Inflammatory macrophage treated with lipopolysaccharide for 4 hours (primary cell): Measurements from ENCODE around the gene ANP32D.
A peak's percentile ranks its signal among the peaks of the same experiment; 100 is the strongest.
"Not testable (repeated sequence)": the region's sequence is repeated elsewhere in the genome, so short reads cannot be mapped to it uniquely, and the experiment has no call there.

Experiments used
- DNase-seq: peaks from one replicate; pipeline ENCODE4 v3.0.0-alpha.2; 2020

Gene ANP32D

DNA sequence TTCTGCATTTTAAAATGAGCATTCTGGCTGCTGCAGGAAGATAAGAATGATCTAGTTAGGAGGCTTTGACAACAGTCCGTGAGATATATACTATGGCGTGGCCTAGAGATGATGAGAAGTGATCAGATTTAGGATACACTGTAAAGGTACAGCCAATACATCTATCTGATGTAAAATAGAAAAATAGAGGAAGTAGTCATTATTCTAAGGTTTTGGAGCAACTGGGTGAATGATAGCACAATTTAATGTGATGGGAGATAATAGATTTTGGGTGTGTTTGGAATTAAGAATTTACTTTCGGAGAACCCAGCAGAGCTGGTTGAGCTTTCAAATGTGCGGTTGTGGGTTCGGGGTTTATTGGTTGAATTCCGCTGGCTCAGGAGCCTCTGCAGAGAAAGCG is at the start of gene ANP32D:
TSS of gene ANP32D (plus strand) at position 301 of the 400 bp plus-strand sequence. CDS start 106 bp downstream, outside the sequence.
- DNase-seq, result no peak

DNA sequence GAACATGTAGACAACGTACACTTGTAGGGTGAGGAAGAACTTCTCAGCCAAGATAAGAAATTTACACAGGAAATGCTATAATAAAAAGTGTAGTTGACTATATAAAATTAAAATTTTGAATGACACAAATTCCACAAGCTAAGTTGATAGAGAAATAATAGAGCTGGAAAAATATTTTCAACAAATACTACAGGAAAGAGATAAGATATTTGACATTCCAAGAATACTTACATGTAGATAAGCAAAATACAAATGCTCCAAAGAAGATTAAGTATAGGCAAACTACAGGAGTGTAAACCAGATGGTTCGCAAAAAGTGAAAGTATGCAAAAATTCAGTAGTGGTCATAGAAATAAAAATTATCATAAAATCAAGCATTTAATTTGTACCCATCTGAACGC is 49.2 kb upstream of the ANP32D start:
- no peak for DNase-seq

DNA sequence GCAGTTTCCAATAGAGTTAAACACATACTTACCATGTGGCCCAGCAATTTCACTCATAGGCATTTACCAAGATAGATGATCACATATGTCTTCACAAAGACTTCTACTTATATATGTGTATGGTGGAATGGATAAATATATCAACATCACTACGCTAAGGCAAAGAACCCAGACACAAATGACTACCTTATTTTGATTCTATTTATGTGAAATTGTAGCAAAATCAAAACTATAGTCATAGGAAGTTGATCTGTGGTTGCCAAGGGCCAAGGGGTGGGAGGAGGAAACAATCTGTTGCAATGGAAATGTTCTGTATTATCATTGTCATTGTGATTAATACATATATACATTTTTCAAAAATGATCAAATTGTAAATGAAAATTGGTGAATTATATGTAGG is 47.7 kb upstream of the ANP32D start:
- DNase-seq, result no peak

DNA sequence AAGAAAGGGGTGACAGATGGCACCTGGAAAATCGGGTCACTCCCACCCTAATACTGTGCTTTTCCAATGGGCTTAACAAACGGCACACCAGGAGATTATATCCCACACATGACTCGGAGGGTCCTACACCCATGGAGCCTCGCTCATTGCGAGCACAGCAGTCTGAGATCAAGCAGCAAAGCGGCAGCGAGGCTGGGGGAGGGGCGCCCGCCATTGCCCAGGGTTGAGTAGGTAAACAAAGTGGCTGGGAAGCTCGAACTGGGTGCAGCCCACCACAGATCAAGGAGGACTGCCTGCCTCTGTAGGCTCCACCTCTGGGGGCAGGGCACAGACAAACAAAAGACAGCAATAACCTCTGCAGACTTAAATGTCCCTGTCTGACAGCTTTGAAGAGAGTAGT is 38.3 kb upstream of the ANP32D start:
- DNase-seq, result not testable (repeated sequence)

DNA sequence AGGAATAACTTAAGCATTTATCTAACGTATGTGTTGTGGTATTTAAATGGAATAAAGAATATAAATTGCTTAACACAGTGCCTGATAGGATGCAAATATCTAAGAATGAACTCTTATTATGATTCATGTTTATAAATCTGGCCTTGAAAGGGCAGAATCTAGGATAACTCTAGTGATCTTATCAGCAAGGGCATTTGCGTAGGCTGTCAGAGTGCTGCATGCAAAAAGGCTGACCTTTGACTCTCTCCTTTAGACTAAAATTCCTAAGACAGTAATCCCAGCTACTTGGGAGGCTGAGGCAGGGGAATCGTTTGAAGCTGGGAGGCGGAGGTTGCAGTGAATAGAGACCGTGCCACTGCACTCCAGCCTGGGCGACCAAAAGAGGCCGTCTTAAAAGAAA is 31.3 kb upstream of the ANP32D start:
- no peak for DNase-seq

DNA sequence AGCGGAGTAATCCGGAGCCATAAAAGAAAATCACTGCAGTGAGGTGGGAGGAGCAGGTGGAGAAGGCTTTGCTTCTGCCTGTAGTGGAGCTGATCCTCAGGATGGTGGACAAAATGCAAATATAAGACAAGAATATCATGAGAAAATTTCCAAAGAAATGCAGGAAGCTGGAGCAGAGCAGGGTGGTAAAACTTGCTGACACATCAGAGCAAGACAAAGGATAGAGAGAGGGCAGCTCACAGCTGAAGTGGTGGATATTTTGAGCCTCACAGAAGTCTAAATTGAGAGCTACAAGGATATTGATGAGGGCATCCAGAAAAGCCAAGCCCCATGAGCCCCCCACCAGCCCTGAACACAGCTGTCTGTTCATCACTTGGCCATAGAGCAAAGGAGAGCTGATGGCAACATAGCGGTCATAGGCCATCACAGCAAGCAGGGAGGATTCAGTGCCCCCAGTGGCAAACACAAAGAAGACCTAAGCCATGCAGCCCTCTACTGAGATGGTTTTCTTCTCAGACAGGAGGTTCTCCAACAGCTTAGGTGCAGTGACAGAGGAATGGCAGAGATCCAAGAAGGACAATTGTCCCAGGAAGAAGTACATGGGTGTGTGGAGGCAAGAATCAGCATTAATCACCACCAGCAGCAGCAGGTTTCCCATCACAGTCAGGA is 30.0 kb upstream of the ANP32D start:
- DNase-seq, result no peak

DNA sequence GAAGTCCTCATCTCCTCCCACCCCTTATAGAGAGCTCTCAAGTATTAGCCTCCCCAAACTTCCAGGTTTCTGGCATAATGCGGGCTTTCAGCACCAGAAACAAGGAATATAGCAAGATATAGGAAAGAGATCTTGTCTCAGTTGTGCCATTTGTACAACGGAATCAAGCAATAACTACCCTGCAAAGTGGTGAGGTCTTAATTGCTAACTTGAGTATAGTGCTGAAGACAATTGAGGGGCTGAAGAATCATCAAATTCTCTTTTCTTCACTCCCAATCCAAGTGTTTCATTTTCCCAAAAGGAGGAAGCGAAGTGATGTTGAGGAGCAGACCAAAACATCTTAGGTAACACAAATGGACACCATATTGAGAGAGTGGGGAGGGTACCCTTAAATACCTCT is 26.8 kb upstream of the ANP32D start:
- no peak for DNase-seq

DNA sequence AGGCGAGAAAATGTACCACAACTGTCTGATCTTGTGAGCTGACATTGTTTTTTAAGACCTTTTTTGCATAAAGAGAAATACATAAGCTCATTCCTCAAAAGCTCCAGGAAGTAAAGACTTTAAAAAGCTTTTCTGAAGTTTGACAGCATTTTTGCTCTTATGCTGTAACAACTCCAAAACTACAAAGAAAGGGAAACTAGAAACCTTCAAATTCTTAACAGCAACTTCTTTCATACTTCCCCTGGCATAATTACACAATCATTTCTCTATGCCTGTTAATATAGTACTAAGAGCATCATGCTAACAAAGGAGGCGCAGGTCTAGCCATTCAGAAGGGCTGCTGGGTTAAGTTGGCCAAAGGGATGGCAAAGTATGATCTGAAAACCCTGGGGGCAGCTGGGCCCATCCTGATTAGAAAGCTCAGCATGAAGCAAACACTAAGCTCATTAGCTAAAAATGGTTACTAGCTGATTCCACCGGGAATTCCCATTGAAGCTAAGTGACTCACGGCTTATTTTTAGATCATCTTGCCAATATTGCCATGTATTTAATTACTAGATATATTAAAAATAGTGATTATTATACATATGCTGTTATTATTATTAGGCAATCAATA is 26.1 kb upstream of the ANP32D start:
- DNase-seq, result peak; percentile 63

DNA sequence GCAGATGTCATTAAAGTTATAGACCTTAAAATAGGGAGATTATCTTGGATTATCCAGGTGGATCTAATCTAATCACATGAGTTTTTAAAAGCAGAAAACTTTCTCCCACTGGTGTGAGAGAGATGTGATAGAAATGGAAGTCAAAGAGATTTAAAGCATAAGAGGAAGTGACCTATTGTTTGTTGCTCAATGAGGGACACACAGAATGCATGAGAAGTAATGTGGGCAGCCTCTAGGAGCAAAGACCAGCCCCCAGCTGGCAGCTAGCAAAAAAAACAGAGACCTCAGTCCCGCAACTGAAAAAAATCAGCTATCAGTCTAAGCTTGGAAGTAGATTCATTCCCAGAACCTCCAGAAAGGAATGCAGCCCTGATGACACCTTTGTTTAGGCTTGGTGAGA is 24.6 kb upstream of the ANP32D start:
- peak; percentile 45 for DNase-seq

DNA sequence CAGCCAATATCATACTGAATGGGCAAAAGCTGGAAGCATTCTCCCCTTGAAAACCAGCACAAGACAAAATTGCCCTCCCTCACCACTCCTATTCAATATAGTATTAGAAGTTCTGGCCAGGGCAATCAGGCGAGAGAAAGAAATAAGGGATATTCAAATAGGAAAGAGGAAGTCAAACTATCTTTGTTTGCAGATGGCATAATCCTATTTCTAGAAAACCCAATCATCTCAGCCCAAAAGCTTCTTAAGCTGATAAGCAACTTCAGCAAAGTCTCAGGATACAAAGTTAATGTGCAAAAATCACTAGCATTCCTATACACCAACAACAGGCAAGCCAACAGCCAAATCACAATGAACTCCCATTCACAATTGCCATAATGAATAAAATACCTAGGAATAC is 21.0 kb upstream of the ANP32D start:
- no peak for DNase-seq

DNA sequence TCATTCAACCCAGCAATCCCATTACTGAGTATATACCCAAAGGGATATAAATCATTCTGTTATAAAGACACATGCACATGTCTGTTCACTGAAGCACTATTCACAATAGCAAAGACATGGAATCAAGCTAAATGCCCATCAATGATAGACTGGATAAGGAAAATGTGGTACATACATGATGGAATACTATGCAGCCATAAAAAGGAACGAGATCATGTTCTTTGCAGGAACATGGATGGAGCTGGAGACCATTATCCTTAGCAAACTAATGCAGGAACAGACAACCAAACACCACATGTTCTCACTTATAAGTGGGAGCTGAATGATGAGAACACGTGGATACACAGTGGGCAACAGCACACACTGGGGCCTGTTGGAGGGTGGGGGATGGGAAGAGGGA is 19.4 kb upstream of the ANP32D start:
- not testable (repeated sequence) for DNase-seq

DNA sequence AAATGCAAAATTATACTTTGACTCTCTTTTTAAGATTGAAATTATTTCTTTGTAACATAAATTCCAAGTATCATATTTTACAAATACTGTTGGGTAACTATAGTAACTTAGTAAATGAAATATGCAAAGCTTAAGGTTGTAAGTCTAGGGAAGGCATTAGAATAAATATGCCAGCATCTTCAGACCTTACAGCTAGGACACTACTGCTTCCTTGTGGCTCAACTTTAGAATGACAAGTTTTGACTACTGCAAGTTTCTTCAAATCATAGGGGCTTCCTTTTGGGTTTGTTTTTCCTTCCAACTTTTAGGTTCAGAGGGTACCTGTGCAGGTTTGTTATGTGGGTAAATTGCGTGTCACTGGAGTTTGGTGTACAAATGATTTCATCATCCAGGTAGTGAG is 17.7 kb upstream of the ANP32D start:
- DNase-seq, result peak; percentile 44

DNA sequence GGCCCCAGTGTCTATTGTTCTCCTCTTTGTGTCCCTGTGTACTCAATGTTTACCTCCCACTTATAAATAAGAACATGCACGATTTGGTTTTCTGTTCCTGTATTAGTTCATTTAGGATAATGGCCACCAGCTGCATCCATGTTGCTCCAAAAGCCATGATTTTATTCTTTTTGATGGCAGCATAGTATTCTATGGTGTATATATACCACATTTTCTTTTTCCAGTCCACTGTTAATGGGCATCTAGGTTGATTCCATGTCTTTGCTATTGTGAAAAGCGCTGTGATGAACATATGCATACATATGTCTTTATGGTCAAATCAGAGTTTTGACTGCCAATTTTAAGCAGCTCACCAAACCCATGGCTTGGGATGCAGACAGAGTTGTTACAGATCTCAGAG is 17.2 kb upstream of the ANP32D start:
- DNase-seq, result no peak

DNA sequence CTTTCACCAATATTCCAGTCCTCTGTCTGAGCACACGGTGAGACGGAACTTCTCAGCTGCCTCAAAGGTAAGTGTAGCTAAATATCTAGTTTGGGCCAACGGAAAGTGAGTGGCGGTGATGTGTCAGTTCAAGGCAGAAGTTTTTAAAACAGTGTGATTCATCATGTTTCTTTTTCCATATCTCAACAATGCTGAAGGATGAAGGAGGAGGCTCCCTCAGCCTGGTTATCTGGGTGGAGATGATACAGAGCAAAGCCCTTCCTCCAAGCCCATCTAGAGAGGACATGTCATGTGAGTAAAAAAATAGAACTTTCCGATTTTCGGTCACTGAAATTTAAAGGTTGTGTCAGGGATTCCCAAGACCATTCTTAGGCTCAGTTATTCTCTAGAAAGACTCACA is 13.1 kb upstream of the ANP32D start:
- DNase-seq, result no peak

DNA sequence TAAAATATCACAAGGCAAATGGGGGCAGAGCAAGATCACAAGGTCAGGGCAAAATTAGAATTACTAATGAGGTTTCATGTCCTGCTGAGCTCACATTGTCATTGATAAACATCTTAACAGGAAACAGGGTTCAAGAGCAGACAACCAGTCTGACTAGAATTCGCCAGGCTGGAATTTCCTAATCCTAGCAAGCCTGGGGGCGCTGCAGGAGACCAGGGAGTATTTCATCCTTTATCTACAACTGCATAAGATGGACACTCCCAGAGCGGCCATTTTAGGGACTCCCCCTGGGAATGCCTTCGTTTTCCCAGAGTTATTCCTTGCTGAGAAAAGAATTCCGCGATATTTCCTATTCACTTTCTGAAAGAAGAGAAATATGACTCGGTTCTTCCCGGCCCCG is 3.3 kb upstream of the ANP32D start:
- not testable (repeated sequence) for DNase-seq

DNA sequence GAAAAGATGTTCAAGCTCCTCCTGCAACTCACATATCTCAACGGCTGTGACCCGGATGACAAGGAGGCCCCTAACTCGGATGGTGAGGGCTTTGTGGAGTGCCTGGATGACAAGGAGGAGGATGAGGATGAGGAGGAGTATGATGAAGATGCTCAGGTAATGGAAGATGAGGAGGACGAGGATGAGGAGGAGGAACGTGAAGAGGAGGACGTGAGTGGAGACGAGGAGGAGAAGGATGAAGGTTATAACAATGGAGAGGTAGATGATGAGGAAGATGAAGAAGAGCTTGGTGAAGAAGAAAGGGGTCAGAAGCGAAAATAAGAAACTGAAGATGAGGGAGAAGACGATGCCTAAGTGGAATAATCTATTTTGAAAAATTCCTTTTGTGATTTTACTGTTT is 702 bp downstream of the ANP32D start:
- DNase-seq, result no peak

DNA sequence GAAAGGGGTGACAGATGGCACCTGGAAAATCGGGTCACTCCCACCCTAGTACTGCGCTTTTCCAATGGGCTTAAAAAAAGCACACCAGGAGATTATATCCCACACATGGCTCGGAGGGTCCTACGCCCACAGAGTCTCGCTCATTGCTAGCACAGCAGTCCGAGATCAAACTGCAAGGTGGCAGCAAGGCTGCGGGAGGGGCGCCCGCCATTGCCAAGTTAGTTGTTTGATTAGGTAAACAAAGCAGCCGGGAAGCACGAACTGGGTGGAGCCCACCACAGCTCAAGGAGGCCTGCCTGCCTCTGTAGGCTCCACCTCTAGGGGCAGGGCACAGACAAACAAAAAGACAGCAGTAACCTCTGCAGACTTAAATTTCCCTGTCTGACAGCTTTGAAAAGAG is 2.1 kb downstream of the ANP32D start:
- DNase-seq, result not testable (repeated sequence)

DNA sequence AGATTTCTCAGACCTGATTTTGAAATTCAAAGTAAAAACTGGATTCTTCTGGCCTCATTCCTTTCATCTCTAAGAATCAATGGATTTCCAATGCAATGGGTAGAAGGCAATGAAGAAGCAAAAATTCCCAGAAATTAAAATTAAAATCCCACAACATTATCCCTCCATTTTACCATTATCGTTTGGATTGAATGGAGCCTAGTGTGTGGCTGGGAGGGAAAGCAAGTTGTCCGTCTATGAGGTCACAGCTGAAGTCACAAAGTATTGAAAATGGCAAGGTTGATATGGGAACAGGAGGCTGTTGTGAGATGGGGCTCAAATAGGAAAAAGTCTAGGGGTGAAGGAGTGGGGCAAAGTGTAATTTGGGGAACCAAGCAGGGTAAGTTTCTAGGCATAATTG is 9.8 kb downstream of the ANP32D start, which contains the start of gene C12orf54:
TSS of gene C12orf54 (plus strand) at position 301 of the 400 bp plus-strand sequence. CDS start 799 bp downstream, outside the sequence.
- DNase-seq, result no peak

DNA sequence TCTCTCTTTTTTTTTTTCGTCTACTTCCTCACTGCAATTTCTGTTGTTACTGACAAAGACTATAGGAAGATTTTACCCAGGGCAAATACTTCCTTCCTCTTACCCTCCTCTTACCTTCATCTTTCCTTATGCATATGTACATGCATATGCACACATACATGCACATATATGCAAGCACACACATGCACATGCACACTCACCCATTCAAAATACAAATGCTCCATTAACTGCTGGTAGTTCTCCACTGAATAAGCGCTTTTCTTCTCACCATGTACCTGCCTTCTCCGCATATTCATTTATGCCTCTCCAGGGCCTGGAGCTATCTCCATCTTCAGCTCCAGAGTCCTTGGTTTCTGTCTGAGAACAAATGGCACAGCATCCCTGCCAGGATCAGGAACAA is 10.6 kb downstream of the ANP32D start:
- no peak for DNase-seq

DNA sequence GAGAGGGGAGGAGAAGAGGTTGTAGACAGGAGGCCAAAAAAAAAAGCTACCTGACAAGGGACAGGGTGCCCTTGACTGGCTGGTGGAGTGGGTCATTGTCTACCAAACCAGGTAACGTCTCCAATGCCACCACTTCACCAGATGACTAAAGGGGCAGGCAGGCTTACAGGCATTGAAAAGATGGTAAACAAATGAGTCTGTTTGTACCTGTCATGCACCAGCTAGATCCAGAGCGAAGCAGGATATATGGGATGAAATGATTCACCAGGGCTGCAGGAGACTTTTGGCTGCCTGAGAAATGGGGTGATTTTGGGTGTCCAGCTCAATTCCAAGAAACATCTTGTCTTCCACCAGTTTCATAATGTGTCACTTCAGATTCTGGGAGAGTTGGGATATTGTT is 13.9 kb downstream of the ANP32D start:
- no peak for DNase-seq

DNA sequence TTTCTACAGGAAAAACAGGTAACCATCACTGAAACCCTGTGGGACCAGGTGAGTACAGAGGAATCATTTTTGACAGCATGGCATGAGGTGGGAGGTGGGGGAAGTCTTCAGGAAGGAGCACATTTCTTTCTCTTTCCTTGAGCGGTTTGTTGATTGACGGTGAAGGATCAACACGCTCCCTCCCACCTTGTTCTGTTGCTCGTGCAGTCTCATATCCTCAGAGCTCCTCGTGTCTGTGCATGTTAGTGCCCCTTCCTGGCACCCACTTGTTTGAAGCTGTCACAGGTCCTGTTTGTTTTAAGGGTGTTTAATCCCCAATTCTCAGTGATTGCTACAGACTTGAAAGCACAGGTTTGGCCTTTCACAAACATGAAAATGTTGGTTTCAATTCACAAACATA is 14.3 kb downstream of the ANP32D start:
- no peak for DNase-seq

DNA sequence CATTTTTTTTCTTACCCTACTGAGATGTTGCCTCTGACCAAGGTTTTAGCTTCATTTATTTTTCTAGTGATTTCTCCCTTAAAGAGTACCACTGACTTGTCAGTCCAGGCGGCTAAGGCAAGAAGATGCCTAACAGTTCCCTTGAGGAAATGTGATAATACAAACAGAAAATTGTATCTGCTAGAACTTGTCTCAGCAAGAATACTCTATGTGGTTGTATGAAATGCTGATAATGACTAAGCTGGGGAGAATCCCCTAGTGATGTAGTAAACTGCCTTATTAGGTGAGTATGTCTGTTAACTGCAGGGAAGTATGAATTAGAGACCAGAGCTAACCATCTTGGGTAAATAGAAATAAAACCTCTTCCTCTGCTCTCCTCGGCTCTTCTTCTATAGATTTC is 16.7 kb downstream of the ANP32D start:
- no peak for DNase-seq

DNA sequence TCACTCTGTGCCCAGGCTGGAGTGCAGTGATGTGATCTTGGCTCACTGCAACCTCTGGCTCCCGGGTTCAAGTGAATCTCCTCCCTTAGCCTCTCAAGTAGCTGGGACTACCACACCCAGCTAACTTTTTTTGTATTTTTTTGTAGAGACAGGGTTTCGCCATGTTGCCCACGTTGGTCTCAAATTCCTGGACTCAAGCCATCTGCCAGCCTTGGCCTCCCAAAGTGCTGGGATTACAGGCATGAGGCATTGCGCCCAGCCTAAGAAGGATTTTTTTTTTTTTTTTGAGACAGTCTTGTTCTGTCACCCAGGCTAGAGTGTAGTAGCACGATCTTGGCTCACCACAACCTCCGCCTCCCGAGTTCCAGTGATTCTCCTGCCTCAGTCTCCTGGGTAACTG is 17.1 kb downstream of the ANP32D start:
- DNase-seq, result not testable (repeated sequence)

DNA sequence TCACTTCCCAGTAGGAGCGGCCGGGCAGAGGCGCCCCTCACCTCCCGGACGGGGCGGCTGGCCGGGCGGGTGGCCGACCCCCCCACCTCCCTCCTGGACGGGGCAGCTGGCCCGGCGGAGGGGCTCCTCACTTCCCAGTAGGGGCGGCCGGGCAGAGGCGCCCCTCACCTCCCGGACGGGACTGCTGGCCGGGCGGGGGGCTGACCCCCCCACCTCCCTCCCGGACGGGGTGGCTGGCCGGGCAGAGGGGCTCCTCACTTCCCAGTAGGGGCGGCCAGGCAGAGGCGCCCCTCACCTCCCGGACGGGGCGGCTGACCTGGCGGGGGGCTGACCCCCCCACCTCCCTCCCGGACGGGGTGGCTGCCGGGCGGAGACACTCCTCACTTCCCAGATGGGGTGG is 27.9 kb downstream of the ANP32D start:
- DNase-seq, result not testable (repeated sequence)

DNA sequence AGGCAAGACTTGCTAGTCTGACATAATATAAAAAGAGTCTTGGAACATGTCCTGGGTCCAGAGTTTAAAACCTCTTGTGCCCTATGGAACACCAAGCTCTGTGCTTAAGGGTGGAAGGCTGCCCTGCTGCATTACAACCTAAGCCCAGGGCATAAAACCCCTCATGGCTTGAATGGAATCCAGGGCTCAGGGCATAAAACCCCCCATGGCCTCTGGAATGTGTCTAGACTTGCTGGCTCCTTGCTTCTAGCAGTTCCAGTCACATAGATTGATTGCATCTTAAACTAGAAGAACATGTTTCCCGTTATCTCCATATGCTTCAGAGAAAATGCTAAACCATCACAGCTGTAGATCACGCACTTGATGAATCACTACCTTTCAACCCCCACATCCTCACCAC is 34.5 kb downstream of the ANP32D start:
- not testable (repeated sequence) for DNase-seq
